NOMO-1 (cell line): ENCODE data around the gene CKM.
"Not testable (repeated sequence)": the region's sequence is repeated elsewhere in the genome, so short reads cannot be mapped to it uniquely, and the experiment has no call there.

ENCODE experiments used
- DNase-seq, 2 experiments: peaks; one replicate each; lab custom pipeline; 2025; ENCODE audit not compliant: unreplicated experiment in 2 of 2; lab: John Stamatoyannopoulos, UW

CKM gene

DNA sequence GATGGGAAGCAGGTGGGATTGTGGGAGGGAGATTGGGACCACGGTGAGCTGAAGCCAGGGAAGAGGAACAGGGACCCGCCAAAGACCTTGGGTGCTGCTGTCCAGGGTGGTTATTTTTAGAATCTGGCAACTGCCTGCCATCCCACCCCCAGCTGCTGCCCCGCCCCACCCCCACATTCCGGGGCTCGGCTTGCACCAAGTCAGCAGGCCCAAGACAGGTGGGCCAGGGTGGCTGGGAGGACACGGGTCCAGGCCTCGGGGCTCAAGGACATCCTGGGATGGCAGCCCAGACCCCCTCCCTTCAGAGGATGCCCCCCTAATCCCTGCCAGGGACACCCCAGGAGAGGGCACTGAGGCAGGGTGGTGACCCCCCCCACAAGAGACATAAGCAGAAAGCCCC lies 827 bp downstream of the CKM start:
- no peak for DNase-seq

- no peak for DNase-seq
Observed at GRCh38 chr19:45320997-45321775, 1.5 kb downstream of the CKM start.

GRCh38 chr19:45315304-45315703 lies 7.4 kb downstream of the CKM start:
- DNase-seq, result no peak

- no peak for DNase-seq
Observed at GRCh38 chr19:45314708-45315245, 7.9 kb downstream of the CKM start.

DNA sequence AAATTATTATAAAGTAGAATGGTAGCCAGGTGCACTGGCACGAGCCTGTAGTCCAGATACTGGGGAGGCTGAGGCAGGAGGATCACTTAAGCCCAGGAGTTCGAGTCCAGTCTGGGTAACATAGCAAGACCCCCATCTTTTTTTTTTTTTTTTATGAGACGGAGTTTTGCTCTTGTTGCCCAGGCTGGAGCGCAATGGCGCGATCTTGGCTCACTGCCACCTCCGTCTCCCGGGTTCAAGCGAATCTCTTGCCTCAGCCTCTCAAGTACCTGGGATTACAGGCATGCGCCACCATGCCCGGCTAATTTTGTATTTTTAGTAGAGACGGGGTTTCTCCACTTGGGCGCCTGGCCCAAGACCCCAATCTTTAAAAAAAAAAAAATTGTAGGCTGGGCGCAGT lies 10.4 kb downstream of the CKM start:
- DNase-seq, result not testable (repeated sequence)

DNA sequence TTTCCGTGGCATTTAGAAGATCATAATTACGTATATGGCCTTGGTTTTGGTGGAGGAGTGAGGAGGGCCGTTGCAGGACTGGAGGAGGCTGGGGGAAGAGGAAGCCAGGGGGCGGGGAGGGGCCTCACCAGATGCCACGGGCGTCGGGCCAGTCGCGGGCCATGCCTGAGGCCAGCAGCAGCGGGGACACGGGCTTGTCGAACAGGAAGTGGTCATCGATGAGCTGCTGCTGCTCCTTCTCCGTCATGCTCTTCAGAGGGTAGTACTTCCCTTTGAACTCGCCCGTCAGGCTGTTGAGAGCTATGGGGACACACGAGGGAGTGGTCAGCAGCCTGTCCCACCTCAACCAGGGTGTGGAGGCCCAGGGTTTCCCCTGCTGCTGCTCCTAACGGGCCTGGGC lies 11.1 kb downstream of the CKM start:
- DNase-seq, result peak; percentile 29 to 44

GRCh38 chr19:45309322-45309721 lies 13.4 kb downstream of the CKM start:
- not testable (repeated sequence) for DNase-seq

GRCh38 chr19:45307361-45307760 lies 15.3 kb downstream of the CKM start:
- no peak for DNase-seq

DNA sequence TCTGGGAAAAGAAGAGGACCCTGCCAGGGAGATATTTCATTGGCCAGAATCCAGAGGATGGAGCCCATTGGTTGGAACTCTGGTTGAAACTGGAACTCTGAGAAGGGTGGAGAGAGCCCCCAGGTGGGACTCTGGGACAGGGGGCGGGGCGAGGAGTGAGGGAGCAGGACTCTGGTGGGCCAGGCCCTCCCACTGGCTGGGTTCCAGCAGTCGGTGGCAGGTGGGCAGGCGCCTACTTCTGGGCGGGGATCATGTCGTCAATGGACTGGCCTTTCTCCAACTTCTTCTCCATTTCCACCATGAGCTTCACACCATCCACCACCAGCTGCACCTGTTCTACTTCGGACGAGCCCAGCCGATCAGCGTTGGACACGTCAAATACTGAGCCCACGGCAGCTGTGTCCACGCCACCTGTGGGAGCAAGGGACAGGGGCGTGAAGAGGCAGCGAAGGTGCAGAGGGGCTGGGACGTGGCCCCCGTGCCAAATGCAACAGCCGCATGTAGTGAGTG lies 16.1 kb downstream of the CKM start:
- DNase-seq, result no peak

- no peak for DNase-seq
Observed at GRCh38 chr19:45306040-45306439, 16.6 kb downstream of the CKM start.

DNA sequence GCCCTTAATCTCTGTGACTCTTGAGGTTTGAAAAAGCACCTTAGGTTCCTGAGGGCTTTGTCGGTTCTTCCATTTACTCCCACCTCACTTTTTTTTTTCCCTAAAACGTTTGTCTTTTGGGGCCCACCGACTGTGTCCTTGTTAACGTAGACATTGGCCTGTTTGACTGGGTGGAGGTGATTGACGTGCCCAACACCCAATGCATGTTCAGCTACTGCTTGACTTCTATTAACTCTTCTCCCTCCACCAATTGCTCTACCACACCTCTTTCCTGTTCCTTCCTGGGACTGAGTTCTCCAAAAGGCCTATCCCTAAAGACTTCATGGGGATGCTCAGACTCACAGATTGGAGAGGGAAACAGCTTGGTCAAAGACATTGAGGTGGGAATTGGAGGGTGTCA lies 17.3 kb downstream of the CKM start:
- no peak for DNase-seq

- DNase-seq, result no peak
Observed at GRCh38 chr19:45305007-45305406, 17.7 kb downstream of the CKM start.

DNA sequence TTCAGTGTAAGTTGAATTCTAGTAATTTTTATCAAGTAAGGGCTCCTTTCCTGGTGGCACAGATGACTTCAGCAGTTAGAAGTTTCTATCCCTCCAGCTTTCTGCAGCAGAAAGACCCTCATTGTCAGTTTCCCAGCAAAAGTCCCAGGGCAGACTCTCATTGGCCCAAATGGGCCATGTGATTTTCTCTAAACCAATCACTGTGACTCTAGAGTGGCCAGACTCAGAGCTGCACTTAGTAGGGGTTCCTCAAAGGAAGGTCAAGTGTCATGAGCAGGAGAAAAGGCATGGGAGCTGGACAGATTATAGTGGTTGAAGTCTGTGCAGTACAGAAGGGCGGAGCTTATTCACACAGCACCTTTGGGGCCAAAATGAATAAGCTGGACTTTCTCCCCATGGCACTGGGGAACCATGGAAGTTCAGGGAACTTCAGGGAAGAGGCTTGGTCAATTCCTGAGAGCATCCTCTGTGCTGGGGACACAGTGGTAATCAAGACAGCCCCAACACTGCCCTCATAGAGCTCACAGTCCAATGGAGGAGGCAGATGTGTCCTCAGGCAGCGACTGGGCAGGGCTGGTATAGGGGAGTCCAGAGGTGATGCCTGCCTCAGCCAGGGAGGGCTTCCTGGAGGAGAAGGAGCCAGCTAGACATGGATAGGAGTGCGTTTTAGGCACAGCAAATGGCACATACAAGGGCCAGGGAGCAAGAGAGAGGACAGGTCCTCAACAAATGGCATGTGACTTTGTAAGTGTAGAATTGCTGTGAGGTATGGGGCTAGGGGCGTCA lies 18.3 kb downstream of the CKM start:
- DNase-seq, result no peak

- no peak for DNase-seq
Observed at GRCh38 chr19:45303269-45304060, 19.2 kb downstream of the CKM start.

GRCh38 chr19:45302416-45302815 lies 20.3 kb downstream of the CKM start:
- no peak for DNase-seq

- peak in 1 of 2 experiments; percentile 3 for DNase-seq
Observed at GRCh38 chr19:45299719-45300118, 23.0 kb downstream of the CKM start.

DNA sequence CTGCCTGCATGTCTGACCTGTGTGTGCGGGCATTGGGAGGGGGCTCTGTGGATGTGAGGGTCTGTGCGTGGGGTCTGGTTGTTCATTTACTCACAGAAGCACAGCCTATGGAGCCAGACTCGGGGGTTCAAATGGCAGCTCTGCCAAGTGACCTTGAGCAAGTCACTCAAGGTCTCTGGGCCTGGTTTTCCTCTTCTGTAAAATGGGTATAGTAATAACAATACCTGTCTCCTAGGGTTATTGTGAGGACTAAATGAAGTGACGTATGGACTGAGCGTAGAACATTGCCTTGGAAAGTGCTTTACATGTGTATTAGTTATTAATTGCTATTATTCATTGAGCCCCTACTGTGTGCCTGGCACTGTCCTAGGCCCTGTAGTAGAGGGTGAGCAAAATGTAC lies 24.4 kb downstream of the CKM start:
- no peak for DNase-seq

DNA sequence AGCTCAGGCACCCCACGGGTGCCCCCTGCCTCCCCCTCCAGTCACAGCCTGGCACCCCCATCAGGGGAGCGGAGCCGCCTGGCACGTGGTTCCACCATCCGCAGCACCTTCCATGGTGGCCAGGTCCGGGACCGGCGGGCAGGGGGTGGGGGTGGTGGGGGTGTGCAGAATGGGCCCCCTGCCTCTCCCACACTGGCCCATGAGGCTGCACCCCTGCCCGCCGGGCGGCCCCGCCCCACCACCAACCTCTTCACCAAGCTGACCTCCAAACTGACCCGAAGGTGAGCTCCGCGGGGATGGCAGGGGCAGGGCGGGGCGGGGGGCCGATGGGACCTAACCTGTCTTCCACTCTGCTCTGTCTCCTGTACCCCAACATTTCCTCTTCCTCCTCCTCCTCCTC lies 25.0 kb downstream of the CKM start:
- no peak for DNase-seq

- DNase-seq, result peak; percentile 17 to 42
Observed at GRCh38 chr19:45296355-45296754, 26.3 kb downstream of the CKM start.

DNA sequence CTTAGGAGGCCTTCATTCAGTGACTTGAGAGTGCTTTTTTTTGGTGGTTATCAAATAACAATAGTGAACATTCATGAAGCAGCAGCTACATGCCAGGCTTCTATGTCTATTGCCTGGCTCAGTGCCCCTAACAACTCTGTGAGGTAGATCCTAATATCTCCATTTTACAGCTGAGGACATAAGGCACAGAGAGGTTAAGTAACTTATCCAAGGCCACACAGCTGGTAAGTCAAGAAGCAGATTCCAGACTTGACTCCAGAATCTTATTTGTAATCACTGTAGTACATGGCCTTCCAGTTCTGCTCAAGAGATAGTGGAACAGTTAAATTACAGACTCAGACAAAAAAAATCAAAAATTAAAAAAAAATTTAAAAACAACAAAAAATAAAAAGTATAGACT lies 26.8 kb downstream of the CKM start:
- no peak for DNase-seq
